Measurements from ENCODE around the gene FLRT1.

- TF ChIP-seq TAF1 (IDR thresholded peaks at IDR 0.05; ENCODE audit: borderline replicate concordance, low read depth, low read length) (no peak), POLR2A (IDR thresholded peaks at IDR 0.05; ENCODE audit: low read depth, low read length) (no peak), POLR2AphosphoS5 (IDR thresholded peaks at IDR 0.05; ENCODE audit: low read depth, low read length) (no peak)
Observed at GRCh38 chr11:64056861-64057260, 21.1 kb downstream of the FLRT1 start.
